ENCODE data around the gene SHISAL2B.

DNA sequence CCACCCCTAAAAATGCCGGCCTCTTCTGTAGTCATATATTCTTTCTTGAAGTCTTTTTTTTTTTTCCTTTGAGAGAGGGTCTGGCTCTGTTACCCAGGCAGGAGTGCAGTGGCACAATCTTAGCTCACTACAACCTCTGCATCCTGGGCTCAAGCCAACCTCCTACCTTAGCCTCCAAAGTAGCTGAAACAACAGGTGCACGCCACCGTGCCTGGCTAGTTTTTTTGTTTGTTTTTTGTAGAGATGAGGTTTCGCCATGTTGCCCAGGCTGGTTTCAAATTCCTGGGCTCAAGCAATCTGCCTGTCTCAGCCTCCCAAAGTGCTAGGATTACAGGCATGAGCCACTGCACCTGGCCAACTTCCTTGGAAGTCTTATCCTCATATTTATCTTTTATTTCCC, 59.1 kb downstream of the SHISAL2B start:
- TF ChIP-seq CTCF (IDR thresholded peaks at IDR 0.05; ENCODE audit: poor library complexity) (no peak), EZH2 (IDR thresholded peaks at IDR 0.05; ENCODE audit: borderline replicate concordance) (no peak)

Data from hepatocyte (in vitro differentiated cells).